Measurements from ENCODE around the gene TMEM9.

GRCh38 chr1:201147396-201148015, 6.8 kb downstream of the TMEM9 start:
- TF ChIP-seq CTCF (conservative IDR thresholded peaks at IDR 0.05; ENCODE audit: low read length) (no peak), EZH2phosphoT487 (IDR thresholded peaks at IDR 0.05; ENCODE audit: borderline replicate concordance, low read depth, low read length) (no peak)

Data from OCI-LY7 (cell line).